Globus pallidus (tissue), 1 donor: ENCODE measurements around the gene TANC2.
"Not testable (repeated sequence)": the region's sequence is repeated elsewhere in the genome, so short reads cannot be mapped to it uniquely, and the experiment has no call there.

ENCODE experiments used
- DNase-seq: peaks from one replicate; pipeline ENCODE4 v3.0.0-alpha.2; 2015; ENCODE audit warnings: low spot score

Gene TANC2

GRCh38 chr17:62964506-62964905 is 1.5 kb upstream of the TANC2 start:
- no peak for DNase-seq

GRCh38 chr17:62965174-62965685 is 805 bp upstream of the TANC2 start:
- no peak for DNase-seq

GRCh38 chr17:62966426-62967204 is 580 bp downstream of the TANC2 start:
- peak; percentile 18 for DNase-seq

GRCh38 chr17:62967205-62967529 is 1.1 kb downstream of the TANC2 start:
- DNase-seq: no peak

- DNase-seq: peak; percentile 87
Measured at GRCh38 chr17:62968445-62968923, 2.4 kb downstream of the TANC2 start.

GRCh38 chr17:62970610-62971009 is 4.6 kb downstream of the TANC2 start:
- no peak for DNase-seq

- DNase-seq: no peak
Measured at GRCh38 chr17:62971853-62972252, 5.8 kb downstream of the TANC2 start.

- no peak for DNase-seq
Measured at GRCh38 chr17:62974788-62975187, 8.8 kb downstream of the TANC2 start.

GRCh38 chr17:62975206-62975605 is 9.2 kb downstream of the TANC2 start:
- DNase-seq: no peak

- DNase-seq: not testable (repeated sequence)
Measured at GRCh38 chr17:62976643-62977231, 10.7 kb downstream of the TANC2 start.

- no peak for DNase-seq
Measured at GRCh38 chr17:62980842-62981241, 14.8 kb downstream of the TANC2 start.

- no peak for DNase-seq
Measured at GRCh38 chr17:62981933-62982332, 15.9 kb downstream of the TANC2 start.

- DNase-seq: no peak
Measured at GRCh38 chr17:62984801-62985200, 18.8 kb downstream of the TANC2 start.

GRCh38 chr17:62986549-62986948 is 20.5 kb downstream of the TANC2 start:
- no peak for DNase-seq

GRCh38 chr17:62987136-62987535 is 21.1 kb downstream of the TANC2 start:
- no peak for DNase-seq

- no peak for DNase-seq
Measured at GRCh38 chr17:62989501-62989900, 23.5 kb downstream of the TANC2 start.

GRCh38 chr17:62994931-62995330 is 28.9 kb downstream of the TANC2 start:
- DNase-seq: no peak

- peak; percentile 55 for DNase-seq
Measured at GRCh38 chr17:62995377-62995885, 29.4 kb downstream of the TANC2 start.

- no peak for DNase-seq
Measured at GRCh38 chr17:62996221-62996620, 30.2 kb downstream of the TANC2 start.

GRCh38 chr17:62998166-62998565 is 32.1 kb downstream of the TANC2 start:
- DNase-seq: no peak

- DNase-seq: no peak
Measured at GRCh38 chr17:62998665-62999393, 32.8 kb downstream of the TANC2 start.

GRCh38 chr17:62999736-63000135 is 33.7 kb downstream of the TANC2 start:
- no peak for DNase-seq
